Measurements from ENCODE around the gene TRIM45.
A peak's percentile ranks its signal among the peaks of the same experiment; 100 is the strongest.
"Not testable (repeated sequence)": the region's sequence is repeated elsewhere in the genome, so short reads cannot be mapped to it uniquely, and the experiment has no call there.

TRIM45 gene

DNA sequence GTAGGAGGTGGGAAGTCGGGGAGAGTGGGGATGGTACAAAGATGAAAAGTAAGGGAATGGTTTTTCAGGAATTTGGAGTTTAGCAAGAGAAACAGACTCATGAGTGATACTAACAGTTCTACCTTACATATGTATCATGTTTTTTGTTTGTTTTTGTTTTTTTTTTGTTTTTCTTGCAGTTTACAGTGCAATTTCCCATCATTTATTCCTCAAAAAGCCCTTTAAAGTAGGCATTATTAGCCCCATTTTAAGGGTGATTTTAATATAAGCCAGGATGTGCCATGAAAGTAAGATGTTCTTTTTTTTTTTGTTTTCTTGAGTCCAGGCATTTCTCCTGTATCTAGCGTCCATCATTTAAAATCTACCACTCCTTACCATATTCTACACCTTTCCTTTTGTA, 13.8 kb upstream of the TRIM45 start:
- DNase-seq (ENCODE audit: low spot score), result no peak

GRCh38 chr1:117130526-117130925, 9.0 kb upstream of the TRIM45 start:
- no peak for DNase-seq (ENCODE audit: low spot score)

DNA sequence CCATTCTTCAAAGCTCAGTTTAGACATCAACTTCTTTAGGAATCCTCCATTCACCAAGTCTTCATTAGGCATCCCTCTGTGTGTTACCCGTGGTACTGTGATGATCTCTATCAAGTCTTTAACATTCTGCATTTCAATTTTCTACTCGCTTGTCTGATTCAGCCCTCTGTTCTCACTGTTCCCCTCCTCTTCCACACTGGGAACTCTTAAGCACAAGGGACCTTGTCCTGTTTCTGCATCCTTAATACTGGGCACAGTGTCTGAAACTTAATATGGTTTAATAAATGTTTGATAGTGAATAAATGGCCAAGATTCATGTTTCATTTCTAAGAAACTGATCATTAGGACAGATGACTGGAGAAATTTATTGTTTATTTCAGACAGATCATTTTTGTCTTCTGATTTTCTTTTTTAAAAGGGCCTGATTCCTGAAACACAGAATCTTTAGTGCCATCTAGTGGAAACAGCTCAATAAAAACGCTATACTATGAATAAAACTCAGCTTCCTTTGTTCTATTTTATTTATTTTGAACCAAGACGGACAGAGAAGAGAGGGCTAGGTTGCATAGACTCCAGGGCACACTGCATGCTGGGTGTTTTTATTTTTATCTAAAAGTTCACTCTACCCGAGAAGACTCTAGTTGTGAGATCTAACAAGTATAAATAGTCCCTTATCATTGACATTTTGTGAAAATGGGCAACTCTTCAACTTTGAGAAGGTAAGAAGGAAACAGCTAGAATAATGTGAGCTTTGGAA, 7.0 kb upstream of the TRIM45 start:
- DNase-seq (ENCODE audit: low spot score), result peak; percentile 46

GRCh38 chr1:117127795-117128194, 6.2 kb upstream of the TRIM45 start:
- peak; percentile 24 for DNase-seq (ENCODE audit: low spot score)

GRCh38 chr1:117124661-117125060, 3.1 kb upstream of the TRIM45 start:
- no peak for DNase-seq (ENCODE audit: low spot score)

DNA sequence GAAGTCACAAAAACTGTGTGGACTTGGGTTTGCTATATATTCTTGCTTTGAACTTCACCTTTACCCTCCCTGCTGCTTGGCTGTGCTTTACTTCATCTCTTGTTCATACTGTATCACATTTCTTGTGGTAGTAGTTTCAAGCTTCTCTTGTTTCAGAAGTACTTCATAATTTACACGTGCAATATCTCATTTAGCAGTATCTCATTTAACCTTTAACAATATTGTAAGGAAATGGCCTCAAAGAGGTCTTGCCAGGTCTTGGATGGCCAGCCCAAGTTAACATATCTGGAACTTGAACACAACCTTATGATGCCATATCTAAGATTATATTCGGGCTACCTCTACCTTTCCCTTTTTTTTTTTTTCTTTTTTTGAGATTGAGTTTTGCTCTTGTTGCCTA, 1.7 kb upstream of the TRIM45 start:
- no peak for DNase-seq (ENCODE audit: low spot score)

DNA sequence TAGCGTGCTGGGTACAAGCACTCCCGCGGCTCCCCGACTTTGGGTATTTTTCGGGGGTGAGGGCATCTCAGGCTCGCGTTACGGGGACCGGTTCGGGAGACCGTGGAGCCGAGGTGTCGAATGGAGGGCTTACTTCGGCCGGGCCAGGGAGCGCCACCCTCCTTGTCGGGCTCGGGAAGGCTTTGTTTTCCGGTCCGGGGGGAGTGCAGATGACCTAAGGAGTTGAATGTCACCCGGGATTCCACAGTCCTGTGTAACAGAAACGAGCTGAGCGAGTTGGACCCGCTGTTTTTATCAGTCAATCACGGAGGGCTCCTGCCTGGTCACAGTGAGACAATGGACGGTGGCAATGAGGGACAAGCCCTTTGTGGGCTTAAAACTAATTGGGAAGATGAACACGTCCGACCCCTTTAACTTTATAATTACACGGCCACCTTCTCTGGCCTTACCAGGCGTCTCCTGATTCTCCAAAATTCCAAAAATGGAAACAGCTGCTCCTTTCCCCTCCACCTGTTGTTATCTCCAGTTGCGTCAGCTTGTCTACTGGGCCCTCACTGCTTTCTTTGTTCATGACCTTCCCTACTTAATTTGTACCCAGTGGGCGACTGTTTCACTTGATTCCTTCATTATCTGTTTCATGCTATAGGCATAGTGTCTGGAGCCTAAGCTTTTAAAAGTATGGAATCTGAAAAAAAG, 929 bp upstream of the TRIM45 start:
- DNase-seq (ENCODE audit: low spot score), result no peak

DNA sequence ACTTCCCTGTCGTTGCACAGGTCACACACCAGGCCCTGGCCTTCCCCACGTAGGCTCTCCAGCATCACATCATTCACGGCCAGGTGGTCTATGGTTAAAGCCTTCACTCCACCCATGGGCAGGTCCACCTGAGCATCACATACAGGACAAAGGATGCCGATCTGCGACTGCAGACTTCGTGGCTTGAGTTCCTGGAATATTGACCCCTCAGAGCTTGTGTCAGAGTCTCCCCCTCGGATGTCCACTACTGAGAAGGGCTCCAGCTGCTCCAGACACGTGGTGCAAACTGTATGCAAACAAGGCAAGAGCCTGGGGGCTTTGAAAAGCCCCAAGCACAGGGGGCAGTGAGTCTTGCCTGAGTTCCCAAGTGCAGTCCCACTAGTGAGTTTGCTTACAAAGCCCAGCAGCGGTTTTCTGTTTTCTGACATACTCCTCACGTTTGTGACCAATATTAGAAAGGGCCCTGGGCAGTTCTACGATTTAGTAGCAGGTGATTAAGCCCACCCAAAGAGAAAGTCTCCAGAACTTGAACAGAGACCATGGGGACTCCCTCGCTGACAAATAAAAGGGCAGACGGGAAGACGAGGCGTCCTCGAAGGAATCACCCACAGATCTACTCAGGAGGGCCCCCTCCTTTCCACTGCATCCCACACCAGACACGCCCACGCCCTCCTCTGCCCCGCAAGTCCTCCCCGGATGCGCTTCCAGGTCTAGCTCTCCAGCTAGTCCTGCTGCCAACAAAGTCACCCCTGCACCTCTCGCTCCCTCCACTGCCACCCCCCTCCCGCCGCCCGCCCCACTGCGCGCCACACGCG, 568 bp downstream of the TRIM45 start:
- no peak for DNase-seq (ENCODE audit: low spot score)

- not testable (repeated sequence) for DNase-seq (ENCODE audit: low spot score)
Measured at GRCh38 chr1:117119144-117119543, 2.4 kb downstream of the TRIM45 start.

DNA sequence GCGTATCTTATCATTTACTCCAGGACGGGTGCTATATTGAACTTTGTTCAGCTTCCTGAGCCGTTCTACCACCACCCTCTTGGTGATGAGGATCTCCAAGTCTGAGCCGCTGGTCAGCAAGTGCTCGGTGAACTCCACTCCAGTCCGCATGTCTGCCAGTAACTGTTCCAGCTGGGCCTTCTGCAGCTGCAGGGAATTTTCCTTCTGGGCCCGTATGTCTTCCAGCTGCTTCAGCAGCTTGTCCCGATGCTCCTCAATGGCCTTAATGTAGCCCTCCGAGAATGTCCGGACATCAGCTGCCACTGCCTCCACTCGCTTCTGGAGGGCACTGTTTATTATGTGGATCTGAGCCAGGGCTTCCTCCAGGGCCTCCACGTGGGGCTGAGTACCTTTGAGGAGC, 3.4 kb downstream of the TRIM45 start:
- no peak for DNase-seq (ENCODE audit: low spot score)

- DNase-seq (ENCODE audit: low spot score), result no peak
Measured at GRCh38 chr1:117117697-117118096, 3.9 kb downstream of the TRIM45 start.

DNA sequence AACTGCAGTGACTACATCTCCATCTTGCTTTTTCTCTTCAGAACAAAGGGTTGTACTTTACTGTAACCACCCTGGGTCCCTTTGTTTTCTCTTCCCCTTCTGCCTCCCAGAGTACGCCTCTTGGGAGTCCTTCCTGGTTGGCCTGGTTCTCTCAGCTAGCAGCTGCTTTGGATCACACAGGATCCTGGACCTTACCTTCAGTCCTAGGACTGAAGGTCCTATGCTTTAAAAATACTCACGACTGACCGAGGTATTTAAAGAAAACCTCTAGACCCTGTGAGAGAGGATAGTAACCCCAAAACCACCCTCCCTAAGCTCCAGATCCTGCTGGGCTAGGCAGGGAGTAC, 4.8 kb downstream of the TRIM45 start:
- no peak for DNase-seq (ENCODE audit: low spot score)

DNA sequence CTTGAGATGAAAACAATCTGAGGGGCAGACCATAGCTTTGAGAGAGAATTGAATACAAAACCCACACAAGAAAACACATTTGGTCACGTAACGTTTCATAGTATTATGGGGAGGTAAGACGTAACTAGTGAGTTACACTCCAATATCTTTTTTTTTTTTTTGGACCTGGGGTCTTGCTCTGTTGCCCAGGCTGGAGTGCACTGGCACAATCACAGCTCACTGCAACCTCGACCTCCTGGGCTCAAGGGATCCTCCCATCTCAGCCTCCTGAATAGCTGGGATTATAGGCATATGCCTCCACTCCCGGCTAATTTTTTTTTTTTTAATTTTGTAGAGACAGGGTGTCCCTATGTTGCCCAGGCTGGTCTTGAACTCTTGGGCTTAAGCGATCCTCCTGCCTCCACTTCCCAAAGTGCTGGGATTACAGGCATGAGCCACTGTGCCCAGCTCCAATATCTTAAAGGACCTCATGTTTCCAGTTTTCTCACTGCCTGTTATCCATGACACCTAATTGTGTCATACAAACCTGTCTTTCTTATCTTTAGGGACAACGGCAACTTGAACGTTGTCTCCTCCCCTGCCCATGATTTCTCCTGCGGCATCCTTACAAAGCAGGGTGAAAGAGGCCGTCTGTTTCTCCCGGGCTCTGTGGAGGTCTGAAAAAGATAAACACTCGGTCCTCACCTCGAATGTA, 5.3 kb downstream of the TRIM45 start:
- no peak for DNase-seq (ENCODE audit: low spot score)

DNA sequence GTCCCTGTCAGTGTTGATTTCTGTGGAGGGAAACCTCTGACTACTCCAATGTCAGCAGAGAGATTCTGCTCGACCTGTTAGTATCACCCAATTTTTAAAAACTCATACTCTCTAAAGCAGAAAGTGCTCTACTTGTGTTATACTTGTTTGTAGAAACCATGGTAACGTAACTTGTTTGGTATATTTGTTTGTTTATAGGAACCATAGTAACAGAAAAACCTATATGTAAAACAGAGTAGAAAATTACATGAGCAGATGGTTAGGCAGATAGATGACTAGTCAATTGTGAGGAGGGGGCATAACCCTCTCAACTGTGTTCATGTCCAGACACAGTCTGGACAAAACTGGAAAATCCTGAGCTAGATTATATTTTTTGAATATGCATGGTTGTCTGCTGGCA, 6.7 kb downstream of the TRIM45 start:
- no peak for DNase-seq (ENCODE audit: low spot score)

GRCh38 chr1:117113199-117113598, 8.3 kb downstream of the TRIM45 start:
- no peak for DNase-seq (ENCODE audit: low spot score)

DNA sequence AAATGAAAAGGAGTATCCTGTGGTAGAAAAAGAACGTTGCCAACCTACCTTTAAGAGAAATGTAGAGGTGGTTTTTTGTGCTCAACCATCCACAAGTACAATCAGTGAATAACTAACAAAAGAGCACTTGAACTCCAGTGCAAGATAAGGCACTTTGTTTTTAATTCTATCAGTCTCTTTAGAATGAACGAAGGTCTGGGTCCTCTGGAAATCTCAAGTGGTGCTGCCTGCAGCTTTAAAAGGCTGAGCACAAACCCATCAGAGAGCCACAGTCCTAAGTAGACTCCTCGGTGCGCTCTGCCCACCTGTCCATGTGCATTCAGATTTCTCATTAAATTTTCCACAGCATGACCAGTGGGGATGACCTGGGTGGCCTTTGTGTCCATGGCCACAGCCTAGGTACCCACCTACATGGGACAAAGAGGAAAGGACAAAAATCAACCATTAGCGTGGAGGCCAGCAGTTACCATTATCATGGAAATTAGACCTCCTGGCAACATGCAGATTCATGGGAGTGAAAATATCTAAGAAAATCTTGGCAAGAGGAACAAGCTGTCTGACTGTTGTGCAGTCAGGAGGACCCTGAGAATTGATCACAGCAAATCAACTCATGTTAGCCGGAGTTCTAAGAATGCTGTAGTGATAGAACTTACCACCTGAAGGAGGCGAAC, 9.4 kb downstream of the TRIM45 start:
- no peak for DNase-seq (ENCODE audit: low spot score)

- DNase-seq (ENCODE audit: low spot score), result no peak
Measured at GRCh38 chr1:117110774-117111173, 10.8 kb downstream of the TRIM45 start.

DNA sequence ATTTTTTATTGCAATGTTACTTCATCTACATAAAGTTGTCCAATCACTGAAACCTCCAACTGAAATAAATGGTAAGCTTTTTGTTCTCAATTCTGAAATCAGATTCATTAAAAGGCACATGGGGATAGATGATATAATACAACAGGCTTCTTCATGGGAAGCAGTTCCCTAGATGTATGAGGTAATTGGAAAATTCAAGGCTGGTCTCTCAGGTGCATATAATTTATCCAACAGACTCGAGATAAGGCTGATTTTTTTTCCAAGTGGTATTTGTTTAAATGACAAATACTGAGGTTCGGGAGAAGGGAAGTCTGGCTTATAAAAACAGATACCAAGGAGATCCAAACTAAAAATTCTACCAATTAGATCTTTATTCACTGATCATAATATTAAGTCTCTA, 14.2 kb downstream of the TRIM45 start:
- no peak for DNase-seq (ENCODE audit: low spot score)

GRCh38 chr1:117106478-117106877, 15.1 kb downstream of the TRIM45 start:
- DNase-seq (ENCODE audit: low spot score), result no peak

- DNase-seq (ENCODE audit: low spot score), result no peak
Measured at GRCh38 chr1:117105722-117106121, 15.8 kb downstream of the TRIM45 start.

GRCh38 chr1:117104986-117105385, 16.6 kb downstream of the TRIM45 start:
- no peak for DNase-seq (ENCODE audit: low spot score)

- not testable (repeated sequence) for DNase-seq (ENCODE audit: low spot score)
Measured at GRCh38 chr1:117101858-117102257, 19.7 kb downstream of the TRIM45 start.
